ENCODE measurements around the gene GPC6.

The GPC6 gene

DNA sequence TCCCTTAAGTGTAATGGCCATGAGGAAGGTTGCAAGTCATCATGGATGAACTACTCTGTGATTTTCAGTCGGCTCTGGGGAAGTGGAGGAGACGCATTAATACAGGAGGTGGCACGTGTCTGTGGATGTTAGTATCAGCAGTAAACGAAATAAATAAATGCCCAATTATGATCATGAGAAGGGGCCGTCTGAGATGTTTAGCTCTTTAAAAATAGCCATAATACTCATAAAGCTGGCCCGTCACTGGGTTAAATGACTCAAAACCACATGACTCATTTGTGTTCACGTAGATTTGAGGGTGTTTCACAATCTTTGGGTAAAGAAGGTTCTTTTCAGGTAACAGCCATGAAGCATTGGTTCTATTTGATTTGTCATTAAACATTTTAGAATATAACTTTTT lies 620.6 kb downstream of the GPC6 start:
- no peak overlapping the region for H3K9ac ChIP-seq (ENCODE audit: low read length)
- H3K36me3 ChIP-seq (ENCODE audit: low read length): no peaks in the 10 kb centered on the region
- no peaks in the 10 kb centered on the region for H3K9me2 ChIP-seq (replicated peaks; ENCODE audit: insufficient read depth, low read length)
- no peak overlapping the region for H2AFZ ChIP-seq (ENCODE audit: low read depth, low read length, severe bottlenecking)
- H3K4me3 ChIP-seq (ENCODE audit: insufficient read depth, low read length, poor library complexity, severe bottlenecking): no peak overlapping the region
- no peak for TF ChIP-seq EZH2phosphoT487 (conservative IDR thresholded peaks at IDR 0.05; ENCODE audit: low read length)
- TF ChIP-seq, protein P1, sequence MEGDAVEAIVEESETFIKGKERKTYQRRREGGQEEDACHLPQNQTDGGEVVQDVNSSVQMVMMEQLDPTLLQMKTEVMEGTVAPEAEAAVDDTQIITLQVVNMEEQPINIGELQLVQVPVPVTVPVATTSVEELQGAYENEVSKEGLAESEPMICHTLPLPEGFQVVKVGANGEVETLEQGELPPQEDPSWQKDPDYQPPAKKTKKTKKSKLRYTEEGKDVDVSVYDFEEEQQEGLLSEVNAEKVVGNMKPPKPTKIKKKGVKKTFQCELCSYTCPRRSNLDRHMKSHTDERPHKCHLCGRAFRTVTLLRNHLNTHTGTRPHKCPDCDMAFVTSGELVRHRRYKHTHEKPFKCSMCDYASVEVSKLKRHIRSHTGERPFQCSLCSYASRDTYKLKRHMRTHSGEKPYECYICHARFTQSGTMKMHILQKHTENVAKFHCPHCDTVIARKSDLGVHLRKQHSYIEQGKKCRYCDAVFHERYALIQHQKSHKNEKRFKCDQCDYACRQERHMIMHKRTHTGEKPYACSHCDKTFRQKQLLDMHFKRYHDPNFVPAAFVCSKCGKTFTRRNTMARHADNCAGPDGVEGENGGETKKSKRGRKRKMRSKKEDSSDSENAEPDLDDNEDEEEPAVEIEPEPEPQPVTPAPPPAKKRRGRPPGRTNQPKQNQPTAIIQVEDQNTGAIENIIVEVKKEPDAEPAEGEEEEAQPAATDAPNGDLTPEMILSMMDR (IDR thresholded peaks at IDR 0.05; ENCODE audit: insufficient read depth, low read length, poor library complexity, severe bottlenecking): no peak
- no peaks in the 10 kb centered on the region for H3K27me3 ChIP-seq (ENCODE audit: low read length)
- H3F3A ChIP-seq (ENCODE audit: insufficient read depth): no peaks in the 10 kb centered on the region
- H4K20me1 ChIP-seq (ENCODE audit: low read depth, low read length): no peaks in the 10 kb centered on the region
- no peaks in the 10 kb centered on the region for H3K9me3 ChIP-seq (ENCODE audit: insufficient read depth, low read length)
- H3K27ac ChIP-seq (ENCODE audit: low read depth, low read length): no peak overlapping the region
- H3K4me2 ChIP-seq (ENCODE audit: low read depth, low read length, poor library complexity, severe bottlenecking): no peak overlapping the region
- H3K79me2 ChIP-seq (ENCODE audit: insufficient read depth, low read length): no peaks in the 10 kb centered on the region

GRCh38 chr13:93848247-93848646 lies 621.6 kb downstream of the GPC6 start:
- Histone ChIP-seq H3F3A (ENCODE audit: insufficient read depth) (no peaks in the 10 kb centered on the region), H3K9ac (ENCODE audit: low read length) (no peak overlapping the region), H3K4me2 (ENCODE audit: low read depth, low read length, poor library complexity, severe bottlenecking) (no peak overlapping the region), H2AFZ (ENCODE audit: low read depth, low read length, severe bottlenecking) (no peak overlapping the region), H3K9me2 (replicated peaks; ENCODE audit: insufficient read depth, low read length) (no peaks in the 10 kb centered on the region), H3K9me3 (ENCODE audit: insufficient read depth, low read length) (no peaks in the 10 kb centered on the region), H3K27me3 (ENCODE audit: low read length) (no peaks in the 10 kb centered on the region), H3K79me2 (ENCODE audit: insufficient read depth, low read length) (no peaks in the 10 kb centered on the region), H3K4me3 (ENCODE audit: insufficient read depth, low read length, poor library complexity, severe bottlenecking) (no peak overlapping the region), H4K20me1 (ENCODE audit: low read depth, low read length) (no peaks in the 10 kb centered on the region), H3K27ac (ENCODE audit: low read depth, low read length) (no peak overlapping the region), H3K36me3 (ENCODE audit: low read length) (no peaks in the 10 kb centered on the region)
- TF ChIP-seq, protein P1 (IDR thresholded peaks at IDR 0.05; ENCODE audit: insufficient read depth, low read length, poor library complexity, severe bottlenecking): no peak
- TF ChIP-seq EZH2phosphoT487 (conservative IDR thresholded peaks at IDR 0.05; ENCODE audit: low read length): no peak

DNA sequence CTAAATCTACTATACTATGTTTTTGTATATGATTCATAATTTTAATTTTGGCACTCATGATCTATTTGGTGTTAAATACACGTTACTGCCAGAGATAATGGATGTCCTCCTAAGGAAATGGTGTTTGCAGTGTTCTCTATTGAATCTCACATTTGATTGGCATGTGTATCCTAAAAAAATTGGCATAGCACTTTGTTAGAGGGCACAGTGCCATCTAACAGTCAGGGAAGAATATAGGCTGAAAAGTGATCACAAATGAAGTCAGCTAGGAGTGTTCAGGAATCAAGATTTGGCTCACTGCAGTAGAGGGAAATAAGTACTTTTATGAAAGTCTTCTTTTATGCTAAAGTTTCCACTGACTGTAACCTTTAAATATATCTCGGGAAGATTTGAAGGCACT lies 624.6 kb downstream of the GPC6 start:
- Histone ChIP-seq H3K27me3 (ENCODE audit: low read length) (no peaks in the 10 kb centered on the region), H3K27ac (ENCODE audit: low read depth, low read length) (no peak overlapping the region), H3K36me3 (ENCODE audit: low read length) (no peaks in the 10 kb centered on the region), H3F3A (ENCODE audit: insufficient read depth) (no peaks in the 10 kb centered on the region), H3K9me3 (ENCODE audit: insufficient read depth, low read length) (no peaks in the 10 kb centered on the region), H3K4me2 (ENCODE audit: low read depth, low read length, poor library complexity, severe bottlenecking) (no peak overlapping the region), H3K79me2 (ENCODE audit: insufficient read depth, low read length) (no peaks in the 10 kb centered on the region), H3K9me2 (replicated peaks; ENCODE audit: insufficient read depth, low read length) (no peaks in the 10 kb centered on the region), H2AFZ (ENCODE audit: low read depth, low read length, severe bottlenecking) (no peak overlapping the region), H3K4me3 (ENCODE audit: insufficient read depth, low read length, poor library complexity, severe bottlenecking) (no peak overlapping the region), H4K20me1 (ENCODE audit: low read depth, low read length) (no peaks in the 10 kb centered on the region), H3K9ac (ENCODE audit: low read length) (no peak overlapping the region)
- no peak for TF ChIP-seq EZH2phosphoT487 (conservative IDR thresholded peaks at IDR 0.05; ENCODE audit: low read length)
- TF ChIP-seq, protein P1 (IDR thresholded peaks at IDR 0.05; ENCODE audit: insufficient read depth, low read length, poor library complexity, severe bottlenecking): no peak
